ENCODE measurements around the gene MALL.

- TF ChIP-seq POLR2AphosphoS5 (IDR thresholded peaks at IDR 0.05; ENCODE audit: low read depth, low read length) = no peak
- TF ChIP-seq POLR2A (IDR thresholded peaks at IDR 0.05; ENCODE audit: low read depth, low read length) = no peak
- TF ChIP-seq TAF1 (IDR thresholded peaks at IDR 0.05; ENCODE audit: low read depth, low read length) = no peak
- TF ChIP-seq SPI1 (IDR thresholded peaks at IDR 0.05; ENCODE audit: low read depth, low read length) = no peak
These were observed 13.5 kb downstream of the MALL start for GRCh38 chr2:110101901-110102803.
